ENCODE results near the gene UGT1A7.

GRCh38 chr2:233815861-233816260 is 134.2 kb downstream of the UGT1A7 start:
- TF ChIP-seq POLR2A (IDR thresholded peaks at IDR 0.05) (no peak), CTCF (IDR thresholded peaks at IDR 0.05) (no peak)

Data from body of pancreas (tissue), 4 donors.